GM06990 (cell line): ENCODE measurements around the gene KIAA1217.

Experiments used
- DNase-seq: peaks from one replicate; pipeline ENCODE4 v3.0.0-alpha.2; 2011; ENCODE audit not compliant: insufficient read length; ENCODE audit errors: extremely low read depth
- H3K27me3 ChIP-seq: replicated peaks from 2 replicates; pipeline ENCODE4 v1.6.0; 2011; ENCODE audit warnings: low read length; ENCODE audit not compliant: control insufficient read depth, insufficient read depth
- H3K36me3 ChIP-seq: 2 replicates; pipeline ENCODE4 v1.5.1; 2011; ENCODE audit warnings: low read length; ENCODE audit not compliant: control insufficient read depth, insufficient read depth
- H3K4me3 ChIP-seq: replicated peaks from 2 replicates; pipeline ENCODE4 v1.5.1; 2011; ENCODE audit warnings: low read depth, mild to moderate bottlenecking, control low read depth, low read length
- TF ChIP-seq, protein P1 (sequence below): IDR thresholded peaks from 2 replicates; pipeline ENCODE4 v1.5.1; 2011; ENCODE audit warnings: low read length, control low read depth, mild to moderate bottlenecking, inconsistent platforms; ENCODE audit not compliant: insufficient read depth, poor library complexity, severe bottlenecking

Gene KIAA1217

DNA sequence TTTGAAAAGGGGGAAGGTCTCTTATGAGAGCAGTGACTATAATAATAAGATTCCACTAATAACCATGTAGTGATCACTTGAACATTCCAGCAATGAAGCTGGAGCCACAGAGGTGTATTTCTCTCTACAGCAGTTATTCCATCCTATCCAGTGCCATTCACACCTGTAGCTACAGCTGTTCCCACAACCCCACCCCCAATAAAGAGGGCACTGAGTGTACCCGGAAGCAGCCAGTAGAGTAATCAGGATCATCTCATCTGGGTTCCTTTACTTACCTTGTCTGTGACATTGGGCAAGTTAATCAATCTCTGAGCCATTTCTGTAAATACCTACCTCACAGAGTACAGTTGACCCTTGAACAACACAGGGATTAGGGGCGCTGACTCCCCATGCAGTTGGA, 188.7 kb downstream of the KIAA1217 start:
- Histone ChIP-seq H3K36me3 (no peaks in the 10 kb centered on the region), H3K27me3 (no peaks in the 10 kb centered on the region), H3K4me3 (no peak overlapping the region)
- DNase-seq, result no peak
- TF ChIP-seq, protein P1, sequence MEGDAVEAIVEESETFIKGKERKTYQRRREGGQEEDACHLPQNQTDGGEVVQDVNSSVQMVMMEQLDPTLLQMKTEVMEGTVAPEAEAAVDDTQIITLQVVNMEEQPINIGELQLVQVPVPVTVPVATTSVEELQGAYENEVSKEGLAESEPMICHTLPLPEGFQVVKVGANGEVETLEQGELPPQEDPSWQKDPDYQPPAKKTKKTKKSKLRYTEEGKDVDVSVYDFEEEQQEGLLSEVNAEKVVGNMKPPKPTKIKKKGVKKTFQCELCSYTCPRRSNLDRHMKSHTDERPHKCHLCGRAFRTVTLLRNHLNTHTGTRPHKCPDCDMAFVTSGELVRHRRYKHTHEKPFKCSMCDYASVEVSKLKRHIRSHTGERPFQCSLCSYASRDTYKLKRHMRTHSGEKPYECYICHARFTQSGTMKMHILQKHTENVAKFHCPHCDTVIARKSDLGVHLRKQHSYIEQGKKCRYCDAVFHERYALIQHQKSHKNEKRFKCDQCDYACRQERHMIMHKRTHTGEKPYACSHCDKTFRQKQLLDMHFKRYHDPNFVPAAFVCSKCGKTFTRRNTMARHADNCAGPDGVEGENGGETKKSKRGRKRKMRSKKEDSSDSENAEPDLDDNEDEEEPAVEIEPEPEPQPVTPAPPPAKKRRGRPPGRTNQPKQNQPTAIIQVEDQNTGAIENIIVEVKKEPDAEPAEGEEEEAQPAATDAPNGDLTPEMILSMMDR, result no peak

DNA sequence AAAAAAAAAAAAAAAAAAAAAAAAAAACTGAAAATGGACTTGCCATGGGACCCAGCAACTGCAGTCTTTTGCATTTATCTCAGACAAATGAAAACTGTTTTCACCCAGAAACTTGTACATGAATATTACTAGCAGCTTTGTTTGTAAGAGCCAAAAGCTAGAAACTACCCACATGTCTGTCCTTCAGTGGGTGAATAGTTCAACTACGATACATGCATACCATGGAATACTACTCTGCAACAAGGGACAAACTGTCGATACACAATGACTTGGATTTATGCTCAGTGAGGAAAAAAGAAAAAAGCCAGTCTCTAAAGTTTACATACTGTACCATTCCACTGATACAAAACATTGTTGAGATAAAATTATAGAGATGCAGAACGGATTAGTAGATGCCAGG, 195.6 kb downstream of the KIAA1217 start:
- Histone ChIP-seq H3K27me3 (no peaks in the 10 kb centered on the region), H3K36me3 (no peaks in the 10 kb centered on the region), H3K4me3 (no peak overlapping the region)
- no peak for DNase-seq
- TF ChIP-seq, protein P1, result no peak

DNA sequence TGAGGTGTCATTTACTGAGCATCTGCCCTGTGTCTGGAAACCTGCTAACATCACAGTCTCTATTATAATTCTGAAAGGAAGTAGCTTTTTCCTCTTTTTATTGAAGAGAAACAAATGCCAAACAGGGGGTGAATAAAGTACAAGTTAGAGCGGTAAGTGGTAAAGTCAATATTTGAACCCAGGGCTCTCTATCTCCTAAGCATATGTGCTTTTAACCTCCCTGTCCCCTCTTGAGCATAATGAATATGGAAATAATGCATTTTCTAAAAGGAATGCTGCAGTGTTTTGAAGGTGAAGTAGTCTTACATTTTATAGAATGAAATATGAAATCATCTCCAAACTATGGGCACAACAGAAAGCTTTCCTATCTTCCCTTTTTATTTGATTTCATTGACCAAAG, 196.7 kb downstream of the KIAA1217 start:
- TF ChIP-seq, protein P1, result no peak
- H3K4me3 ChIP-seq, result no peak overlapping the region
- H3K36me3 ChIP-seq, result no peaks in the 10 kb centered on the region
- no peaks in the 10 kb centered on the region for H3K27me3 ChIP-seq
- no peak for DNase-seq

DNA sequence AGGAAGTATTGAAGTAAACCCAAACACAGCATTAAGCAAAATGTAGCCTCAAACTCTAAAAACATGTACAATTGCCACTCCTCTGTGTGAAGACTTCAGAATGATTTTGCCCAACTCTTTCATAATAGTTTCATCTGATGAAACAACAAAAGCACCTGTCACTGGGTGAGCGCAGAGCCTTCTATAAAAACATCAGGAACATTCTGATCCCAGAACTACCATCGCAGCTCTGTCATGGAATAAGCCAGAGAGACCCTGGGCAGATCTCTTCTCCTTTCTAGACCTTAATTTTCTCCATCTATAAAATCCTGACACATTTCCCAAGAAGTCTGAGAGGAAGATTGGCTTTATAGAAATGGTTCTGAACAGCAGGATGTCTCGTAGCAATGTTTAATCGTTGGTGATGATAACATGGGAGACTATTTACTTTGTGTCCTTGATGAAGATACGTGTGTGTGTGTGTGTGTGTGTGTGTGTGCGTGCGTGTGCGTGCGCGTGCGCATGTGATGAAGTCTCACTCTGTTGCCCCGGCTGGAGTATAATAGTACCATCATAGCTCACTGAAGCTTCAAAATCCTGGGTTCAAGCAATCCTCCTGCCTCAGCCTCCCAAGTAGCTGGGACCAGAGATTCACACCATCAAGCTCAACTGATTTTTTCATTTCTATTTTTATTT, 198.0 kb downstream of the KIAA1217 start:
- DNase-seq, result no peak
- no peaks in the 10 kb centered on the region for H3K27me3 ChIP-seq
- H3K4me3 ChIP-seq, result no peak overlapping the region
- H3K36me3 ChIP-seq, result no peaks in the 10 kb centered on the region
- TF ChIP-seq, protein P1, result no peak

GRCh38 chr10:24407928-24408327, 199.0 kb downstream of the KIAA1217 start:
- no peak for DNase-seq
- H3K36me3 ChIP-seq, result no peaks in the 10 kb centered on the region
- TF ChIP-seq, protein P1, result no peak
- no peaks in the 10 kb centered on the region for H3K27me3 ChIP-seq
- H3K4me3 ChIP-seq, result no peak overlapping the region

- no peak overlapping the region for H3K4me3 ChIP-seq
- TF ChIP-seq, protein P1, result no peak
- no peaks in the 10 kb centered on the region for H3K27me3 ChIP-seq
- no peak for DNase-seq
- no peaks in the 10 kb centered on the region for H3K36me3 ChIP-seq
Measured at GRCh38 chr10:24408365-24408764, 199.4 kb downstream of the KIAA1217 start.
